Limb (tissue), 2 donors: Measurements from ENCODE around the gene KMT2E.
"Not testable (repeated sequence)": the region's sequence is repeated elsewhere in the genome, so short reads cannot be mapped to it uniquely, and the experiment has no call there.

ENCODE experiments used
- DNase-seq, 2 donors: peaks; one replicate each; pipeline ENCODE4 v3.0.0-alpha.2; 2016; ENCODE audit errors: extremely low spot score in 2 of 2

KMT2E gene

GRCh38 chr7:104982308-104983075 lies 31.5 kb upstream of the KMT2E start:
- DNase-seq, result no peak

- no peak for DNase-seq
These were observed 30.9 kb upstream of the KMT2E start for GRCh38 chr7:104983076-104983577.

GRCh38 chr7:104983578-104984539 lies 30.1 kb upstream of the KMT2E start:
- DNase-seq, result peak; percentile 89 to 93

DNA sequence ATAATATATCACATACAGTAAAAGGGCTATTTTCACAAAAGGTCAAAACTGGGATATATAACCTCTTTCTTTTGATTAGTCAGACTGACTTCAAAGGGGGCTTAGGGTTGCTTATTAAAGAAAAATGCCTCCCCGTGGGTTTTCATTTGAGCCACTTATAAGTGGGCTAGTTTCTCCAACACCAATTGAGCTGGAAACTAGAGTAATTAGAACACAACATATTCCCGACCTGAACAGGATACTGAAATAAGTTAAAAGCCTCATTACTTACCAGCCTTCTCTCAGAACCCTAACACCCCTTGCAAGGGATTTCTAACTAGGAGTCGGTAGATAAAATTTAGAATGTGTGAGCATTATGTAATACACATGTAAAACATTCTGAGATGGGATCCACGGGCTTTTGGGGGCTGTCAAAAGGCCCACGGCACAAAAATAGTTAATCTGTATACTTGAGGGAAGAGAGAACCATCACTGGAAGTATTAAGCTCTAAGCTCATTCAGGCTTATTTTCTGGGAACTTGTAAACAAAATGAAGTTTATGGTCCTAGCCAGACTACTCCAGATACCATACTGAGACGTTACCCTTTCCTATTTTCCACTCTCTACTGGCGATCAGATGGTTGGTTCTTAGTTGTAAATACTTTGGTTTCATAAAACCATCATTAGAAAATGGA lies 29.3 kb upstream of the KMT2E start:
- DNase-seq, result no peak

DNA sequence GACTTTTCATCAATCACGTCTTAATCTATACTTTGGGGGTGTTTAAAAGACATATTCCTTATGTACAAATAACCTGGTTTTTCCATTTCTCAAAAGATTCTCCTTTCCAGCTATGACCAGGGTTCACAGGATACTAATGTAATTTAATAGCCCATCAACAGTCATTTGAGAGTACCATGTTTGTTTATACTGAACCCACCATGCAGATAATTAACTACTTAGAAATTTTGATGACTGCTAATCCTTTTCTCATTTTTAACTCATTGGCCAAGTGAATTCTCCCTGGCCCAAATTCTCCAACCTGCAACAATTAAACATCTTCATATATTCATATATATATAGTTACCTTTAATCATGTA lies 28.8 kb upstream of the KMT2E start:
- DNase-seq, result no peak

DNA sequence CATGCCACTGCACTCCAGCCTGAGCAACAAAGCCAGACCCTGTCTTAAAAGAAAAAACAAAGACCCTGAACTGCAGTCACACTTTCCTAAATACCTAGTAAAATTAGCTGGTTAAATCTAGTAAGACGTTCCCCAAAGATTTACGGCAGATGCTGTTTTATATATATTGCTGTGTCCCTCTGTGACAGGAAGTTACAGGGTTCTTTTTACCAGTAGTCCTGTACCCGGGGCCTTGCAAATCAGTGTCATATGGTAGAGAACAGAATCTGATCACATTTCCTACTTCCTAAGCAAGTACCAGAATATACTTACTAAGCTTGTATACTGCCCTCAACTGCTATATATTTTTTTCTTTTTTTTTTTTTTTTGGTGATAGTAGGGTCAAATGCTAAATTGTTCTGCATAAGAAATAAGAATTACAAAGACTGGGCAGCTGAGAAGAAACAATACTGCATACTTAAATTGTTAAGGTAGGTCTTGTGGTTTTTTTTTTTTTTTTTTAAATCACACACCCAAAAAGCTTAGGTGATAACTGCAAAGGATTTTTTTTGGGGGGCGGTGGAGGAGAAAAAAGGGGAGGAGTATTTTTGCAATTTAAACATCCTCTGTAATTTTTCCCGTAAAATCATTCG lies 27.3 kb upstream of the KMT2E start:
- DNase-seq, result no peak

DNA sequence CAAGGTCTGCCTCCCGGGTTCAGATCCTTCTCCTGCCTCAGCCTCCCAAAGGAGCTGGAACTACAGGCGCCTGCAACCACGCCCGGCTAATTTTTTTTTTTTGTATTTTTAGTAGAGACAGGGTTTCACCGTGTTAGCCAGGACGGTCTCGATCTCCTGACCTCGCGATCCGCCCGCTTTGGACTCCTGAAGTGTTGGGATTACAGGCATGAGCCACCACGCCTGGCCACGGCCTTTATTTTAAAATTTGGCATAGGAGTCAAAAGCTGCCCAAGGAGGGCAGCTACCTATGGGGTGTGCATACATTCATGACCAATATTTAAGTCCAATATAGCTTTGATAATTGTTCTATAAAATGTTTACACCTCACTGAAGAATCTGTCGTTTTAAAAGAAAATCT lies 26.6 kb upstream of the KMT2E start:
- DNase-seq, result not testable (repeated sequence)

GRCh38 chr7:104990983-104991382 lies 23.0 kb upstream of the KMT2E start:
- DNase-seq, result no peak

DNA sequence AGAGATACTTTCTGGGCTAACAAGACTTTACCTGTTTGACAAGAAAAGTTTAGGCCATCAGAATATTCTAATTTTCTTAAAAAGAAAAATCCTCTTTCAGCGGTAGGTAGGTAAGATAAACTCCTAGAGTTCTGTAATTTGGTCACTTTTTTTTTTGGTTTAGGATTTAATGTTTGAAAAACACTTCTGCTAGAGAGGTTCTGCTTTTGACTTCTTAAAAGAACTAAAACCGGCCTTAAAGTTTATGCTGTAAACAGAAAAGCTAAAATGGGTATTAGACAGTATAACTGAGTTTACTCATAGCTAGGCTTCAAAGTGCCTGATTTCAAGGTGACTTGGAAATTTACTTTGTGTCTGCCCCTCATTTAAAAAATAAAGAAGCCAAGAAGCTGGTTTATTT lies 21.7 kb upstream of the KMT2E start:
- no peak for DNase-seq

GRCh38 chr7:104993217-104993862 lies 20.7 kb upstream of the KMT2E start:
- no peak for DNase-seq

DNA sequence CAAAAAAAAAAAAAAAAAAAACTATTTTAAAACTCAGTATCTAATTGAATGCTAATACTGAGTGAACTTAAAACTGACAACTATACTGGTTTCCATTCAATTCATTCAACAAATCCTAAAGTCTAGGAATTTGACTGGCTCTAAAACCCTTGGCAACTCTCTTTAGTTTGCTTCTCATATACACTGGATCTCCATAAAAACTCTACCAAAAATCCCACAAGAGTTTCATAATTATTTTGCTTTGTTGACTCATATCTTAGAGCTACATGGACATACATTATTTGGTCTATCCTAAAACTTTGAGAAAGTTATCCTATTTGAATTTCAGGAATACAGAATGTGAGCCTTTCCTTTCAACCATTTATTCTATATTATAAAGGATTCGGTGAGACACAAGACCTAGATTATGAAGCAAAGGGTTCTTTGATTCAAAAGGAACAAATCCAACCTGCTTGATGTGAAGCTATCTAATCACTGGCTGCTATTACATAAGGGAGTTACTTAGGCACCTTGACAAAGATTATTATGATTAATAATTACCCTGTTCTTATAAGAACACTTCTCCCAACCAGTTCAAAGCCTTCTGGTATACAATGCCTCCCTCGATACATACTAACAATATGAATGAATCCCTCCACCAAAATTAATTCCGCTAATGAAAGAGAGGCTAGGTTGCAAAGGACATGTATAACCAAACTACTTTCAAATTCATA lies 15.8 kb upstream of the KMT2E start:
- DNase-seq, result no peak

DNA sequence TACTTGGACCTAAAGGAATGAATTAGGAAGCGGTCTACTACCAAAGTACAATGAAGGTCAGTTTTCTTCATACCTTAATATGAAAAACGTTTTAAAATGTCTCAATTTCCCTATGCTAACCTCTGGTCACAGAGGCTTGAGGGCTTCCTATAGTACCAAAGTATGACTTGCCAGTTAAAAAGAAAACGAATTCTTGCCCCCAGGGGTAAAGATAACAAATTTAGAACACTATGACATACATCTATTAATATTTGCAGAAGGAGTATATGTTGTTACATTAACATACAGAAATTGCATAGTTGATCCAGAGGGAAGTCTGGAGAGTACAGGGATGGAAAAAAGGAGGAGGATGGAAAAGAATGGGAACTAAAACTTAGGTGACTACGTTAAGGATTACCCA lies 13.8 kb upstream of the KMT2E start:
- DNase-seq, result no peak

DNA sequence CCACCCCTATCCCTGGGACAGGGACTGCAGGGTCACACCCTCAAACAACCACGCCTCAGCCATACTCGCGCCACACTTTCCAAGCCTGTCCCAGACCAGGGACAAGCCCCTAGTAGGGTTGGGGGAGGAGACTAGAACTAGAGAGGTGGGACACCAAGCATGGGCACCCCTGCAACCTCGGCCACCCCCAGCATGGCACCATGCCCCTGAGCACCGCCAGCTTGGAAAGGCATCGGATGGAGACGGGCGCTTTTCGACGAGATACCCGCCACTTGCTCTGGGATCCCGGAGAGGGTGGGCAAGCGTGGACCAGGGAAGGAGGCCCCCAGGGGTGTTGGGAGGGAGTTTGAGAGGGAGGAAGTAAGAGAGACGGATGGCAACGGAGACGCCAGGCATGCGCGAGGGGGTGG lies 13.1 kb upstream of the KMT2E start:
- DNase-seq, result no peak

DNA sequence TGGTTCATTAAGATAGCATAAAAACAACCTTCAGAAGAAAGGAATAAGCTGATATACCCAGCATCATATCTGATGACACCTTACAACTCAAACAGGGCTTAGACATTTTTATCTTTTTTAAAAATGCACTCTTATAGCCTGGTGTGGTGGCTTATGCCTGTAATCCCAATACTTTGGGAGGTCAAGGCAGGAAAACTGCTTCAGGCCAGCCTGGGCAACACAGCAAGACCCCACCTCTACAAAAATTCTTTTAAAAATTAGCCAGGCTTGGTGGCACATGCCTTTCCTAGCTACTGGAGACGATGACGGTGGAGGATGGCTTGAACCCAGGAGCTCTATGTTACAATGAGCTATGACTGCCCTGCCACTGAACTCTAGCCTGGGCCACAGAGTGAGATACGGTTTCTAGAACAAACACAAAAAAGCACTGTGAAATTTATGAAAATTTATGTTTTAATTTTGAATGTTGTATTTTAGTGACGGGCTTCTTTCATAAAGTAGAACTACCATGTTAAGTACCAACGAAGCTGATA lies 12.3 kb upstream of the KMT2E start:
- no peak for DNase-seq

- no peak for DNase-seq
These were observed 10.7 kb upstream of the KMT2E start for GRCh38 chr7:105003275-105003674.

DNA sequence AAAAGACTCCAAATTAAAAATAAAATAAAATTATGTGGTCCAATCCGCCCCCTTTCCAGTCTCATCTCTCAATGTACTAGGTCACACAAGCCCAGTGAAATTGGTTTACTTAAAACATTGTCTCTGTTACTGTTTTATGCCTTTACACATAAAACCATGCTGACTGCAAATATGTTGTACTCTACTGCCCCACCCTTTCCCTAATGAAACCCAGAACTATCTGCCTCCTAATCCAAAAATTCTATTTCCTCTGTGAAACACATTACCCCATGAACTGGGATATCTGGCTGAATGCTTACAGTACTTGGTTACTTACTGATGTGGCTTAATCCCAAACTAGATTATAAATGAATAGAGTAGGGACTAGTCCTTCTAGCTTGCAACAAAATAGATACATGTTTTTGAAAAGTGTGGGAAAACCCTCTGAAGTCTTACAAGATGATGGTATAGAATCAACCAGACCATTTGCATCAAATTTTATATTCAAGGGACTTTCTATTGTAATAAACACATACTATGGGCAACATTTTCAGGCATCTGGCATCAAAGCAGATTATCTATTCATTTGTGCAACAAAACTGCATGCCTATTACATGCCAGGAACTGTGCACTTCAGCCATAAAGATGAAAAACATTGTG lies 10.0 kb upstream of the KMT2E start:
- DNase-seq, result no peak

DNA sequence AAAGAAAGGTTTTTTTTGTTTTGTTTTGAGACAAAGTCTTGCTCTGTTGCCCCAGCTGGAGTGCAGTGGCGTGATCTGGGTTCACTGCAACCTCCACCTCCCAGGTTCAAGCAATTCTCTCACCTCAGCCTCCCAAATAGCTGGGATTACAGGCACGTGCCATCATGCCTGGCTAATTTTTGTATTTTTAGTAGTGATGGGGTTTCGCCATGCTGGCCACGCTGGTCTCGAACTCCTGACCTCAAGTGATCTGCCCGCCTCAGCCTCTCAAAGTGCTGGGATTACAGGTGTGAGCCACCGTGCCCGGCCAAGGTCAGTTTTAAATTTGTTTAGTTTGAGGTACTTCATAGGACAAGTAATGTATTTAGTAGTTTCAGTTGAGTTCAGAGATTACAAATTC lies 9.0 kb upstream of the KMT2E start:
- not testable (repeated sequence) for DNase-seq

- DNase-seq, result not testable (repeated sequence)
These were observed 8.5 kb upstream of the KMT2E start for GRCh38 chr7:105005486-105005885.

DNA sequence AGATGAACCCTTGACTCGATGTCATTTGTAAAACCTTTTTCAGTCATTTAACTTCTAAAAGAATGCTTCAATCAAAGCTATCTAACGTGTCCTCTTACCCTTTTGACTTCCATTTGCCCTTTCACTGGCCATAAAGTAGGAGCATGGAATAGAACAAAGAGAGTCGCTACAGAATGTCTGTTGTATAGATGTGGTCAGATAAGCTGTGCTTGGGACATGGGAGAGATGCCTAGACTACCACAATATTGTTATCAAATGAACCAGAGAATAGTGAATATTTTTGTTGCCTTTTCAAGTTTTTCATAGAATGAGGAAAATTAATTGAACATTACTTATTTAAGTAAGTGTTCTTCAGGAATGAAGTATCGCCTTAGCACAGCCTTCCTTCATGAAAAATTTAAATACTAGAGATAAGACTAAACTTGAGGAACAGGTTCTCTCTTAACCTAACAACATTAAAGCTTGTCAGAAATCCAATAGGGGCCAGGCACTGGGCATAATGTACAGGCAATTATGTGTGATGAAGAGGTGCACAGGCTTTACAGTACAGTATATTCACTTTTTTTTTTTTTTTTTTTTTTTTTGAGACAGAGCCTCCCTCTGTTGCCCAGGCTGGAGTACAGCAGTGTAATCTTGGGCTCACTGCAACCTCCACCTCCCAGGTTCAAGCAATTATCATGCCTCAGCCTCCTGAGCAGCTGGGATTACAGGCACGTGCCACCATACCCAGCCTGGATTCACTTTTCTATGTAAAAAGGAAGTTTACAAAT lies 7.5 kb upstream of the KMT2E start:
- no peak for DNase-seq
